Activated T-helper 2 cell treated with anti-CD3 and anti-CD28 coated beads, Interferon-gamma antibody, Interleukin-2, Interleukin-4, amounts not matched to agents 10 μg/mL and 5 μg/mL and 100 μg/mL, durations not matched to agents 14 hours and 24 hours and 36 hours (primary cell): Measurements from ENCODE around the gene RRH. TPM values are rescaled to one million over a fixed set of nuclear protein-coding genes. Genes with fewer than 3 reads are reported as not detected.
A peak's percentile ranks its signal among the peaks of the same experiment; 100 is the strongest.

Source experiments
- DNase-seq: peaks from one replicate; pipeline ENCODE4 v3.0.0; 2021; ENCODE audit warnings: low spot score
- H3K27ac Mint-ChIP-seq: one replicate; pipeline ENCODE4 v1.8.0; 2021; ENCODE audit warnings: mixed read lengths
- H3K27me3 Mint-ChIP-seq: one replicate; pipeline ENCODE4 v1.8.0; 2021; ENCODE audit warnings: low read depth, mixed read lengths
- H3K36me3 Mint-ChIP-seq: one replicate; pipeline ENCODE4 v1.8.0; 2021; ENCODE audit warnings: low read depth, mixed read lengths
- H3K4me1 Mint-ChIP-seq: one replicate; pipeline ENCODE4 v1.8.0; 2021; ENCODE audit warnings: low read depth, mixed read lengths
- H3K4me3 Mint-ChIP-seq: one replicate; pipeline ENCODE4 v1.8.0; 2021; ENCODE audit warnings: low read depth, mild to moderate bottlenecking, moderate library complexity, mixed read lengths
- H3K9me3 Mint-ChIP-seq: one replicate; pipeline ENCODE4 v1.8.0; 2021; ENCODE audit warnings: mixed read lengths
- intact Hi-C: fragments of 100-400 bp; cut with micrococcal nuclease; formaldehyde crosslinking; loops from one replicate; pipeline ENCODE4 v1.15.1; 2023
- total RNA-seq: library from RNA; stranded (reverse); gene quantifications from 2 replicates; pipeline ENCODE4 v1.2.3, GENCODE V29; 2022

Gene RRH
- total RNA-seq, 1 donor from 2014 or later: 0.16 TPM

GRCh38 chr4:109815151-109816081 is 12.4 kb upstream of the RRH start, which contains the start of gene GAR1:
Gene GAR1 (plus strand): TSS chr4:109815762. CDS start chr4:109816165, 403 bp downstream.
- Mint-ChIP-seq H3K9me3 (no peaks in the 10 kb centered on the region), H3K4me1 (peaks cover 43% of the 10 kb centered on the region), H3K27ac (peak within 1 kb of the TSS; percentile 98), H3K36me3 (peaks cover 49% of the 10 kb centered on the region), H3K27me3 (no peaks in the 10 kb centered on the region), H3K4me3 (peak within 1 kb of the TSS; percentile 100)
- intact Hi-C loops: loop anchor here (1.0 to 5.0 kb wide), 9 partner anchors 55 to 1193 kb away; partner anchors contain the start of genes CASP6, MCUB, OSTC and PLA2G12A
- DNase-seq: peak; percentile 89

DNA sequence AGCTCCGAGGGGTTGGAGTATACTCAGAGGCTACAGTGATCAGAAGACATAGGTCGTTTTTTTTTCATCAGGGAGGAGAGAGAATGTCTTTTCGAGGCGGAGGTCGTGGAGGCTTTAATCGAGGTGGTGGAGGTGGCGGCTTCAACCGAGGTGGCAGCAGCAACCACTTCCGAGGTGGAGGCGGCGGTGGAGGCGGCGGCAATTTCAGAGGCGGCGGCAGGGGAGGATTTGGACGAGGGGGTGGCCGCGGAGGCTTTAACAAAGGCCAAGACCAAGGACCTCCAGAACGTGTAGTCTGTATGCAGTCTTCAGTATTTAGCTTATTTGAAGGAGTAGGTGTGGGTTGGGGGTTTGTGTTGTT is 11.7 kb upstream of the RRH start:
- DNase-seq: peak; percentile 48
- intact Hi-C loops: loop anchor here (2.0 to 5.0 kb wide), 3 partner anchors 164 to 1194 kb away; partner anchors contain the start of genes MCUB and RPL34
- Mint-ChIP-seq H3K9me3 (no peaks in the 10 kb centered on the region), H3K4me3 (peak overlapping the region; percentile 100), H3K36me3 (peaks cover 56% of the 10 kb centered on the region), H3K27me3 (no peaks in the 10 kb centered on the region), H3K4me1 (peaks cover 47% of the 10 kb centered on the region), H3K27ac (peak overlapping the region; percentile 98)

DNA sequence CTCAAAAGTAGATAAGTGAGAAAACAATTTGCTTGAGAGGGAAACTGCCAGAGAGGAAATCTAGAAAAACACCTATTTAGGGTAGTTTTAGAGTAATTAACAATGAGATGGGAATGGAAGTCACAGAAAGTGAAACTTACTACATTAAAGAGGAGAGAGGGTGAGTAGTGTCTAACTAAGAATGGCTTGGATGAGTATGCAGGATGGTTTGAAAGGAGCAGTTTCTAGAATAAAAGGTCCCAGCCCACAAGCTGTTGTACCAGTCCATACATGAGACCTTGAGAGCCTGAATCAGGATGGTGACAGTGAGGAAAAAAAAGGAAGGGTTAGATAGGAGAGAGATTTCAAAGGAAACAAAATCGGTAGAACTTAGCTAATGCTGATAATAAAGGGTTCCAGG is 10.9 kb upstream of the RRH start:
- H3K4me3 Mint-ChIP-seq: peak overlapping the region; percentile 100
- no peaks in the 10 kb centered on the region for H3K9me3 Mint-ChIP-seq
- no peak for DNase-seq
- no peaks in the 10 kb centered on the region for H3K27me3 Mint-ChIP-seq
- H3K36me3 Mint-ChIP-seq: peaks cover 64% of the 10 kb centered on the region
- intact Hi-C loops: loop anchor here (2.0 to 5.0 kb wide), 3 partner anchors 165 to 1195 kb away; partner anchors contain the start of genes MCUB and RPL34
- peaks cover 44% of the 10 kb centered on the region for H3K4me1 Mint-ChIP-seq
- peak overlapping the region; percentile 98 for H3K27ac Mint-ChIP-seq

DNA sequence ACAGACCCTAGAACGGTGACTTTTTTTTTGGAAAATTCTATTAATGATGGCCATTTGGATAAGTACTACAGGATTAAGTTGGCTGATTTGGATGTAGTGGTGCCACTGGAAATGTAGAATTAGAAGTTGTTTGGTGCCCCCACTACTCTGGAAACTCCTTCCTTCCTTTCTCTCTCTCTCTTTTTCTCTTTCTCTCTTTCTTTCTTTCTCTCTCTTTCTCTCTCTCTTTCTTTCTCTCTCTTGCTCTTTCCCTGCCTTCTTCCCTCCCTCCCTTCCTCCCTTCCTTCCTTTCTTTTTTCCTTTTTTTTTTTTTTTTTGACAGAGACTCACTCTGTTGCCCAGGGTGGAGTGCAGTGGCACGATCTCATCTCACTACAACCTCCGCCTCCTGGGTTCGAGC is 9.5 kb upstream of the RRH start:
- DNase-seq: no peak
- Mint-ChIP-seq H3K27me3 (no peaks in the 10 kb centered on the region), H3K4me1 (peaks cover 48% of the 10 kb centered on the region), H3K36me3 (peaks cover 74% of the 10 kb centered on the region), H3K4me3 (no peak overlapping the region), H3K27ac (peak overlapping the region; percentile 25), H3K9me3 (no peaks in the 10 kb centered on the region)
- intact Hi-C loops: loop anchor here (5.0 kb wide), 2 partner anchors 166 to 1196 kb away; partner anchors contain the start of gene RPL34

- Mint-ChIP-seq H3K4me1 (peaks cover 44% of the 10 kb centered on the region), H3K4me3 (no peak overlapping the region)
- intact Hi-C loops: no loop called here
Observed at GRCh38 chr4:109820563-109820962, 7.2 kb upstream of the RRH start.

DNA sequence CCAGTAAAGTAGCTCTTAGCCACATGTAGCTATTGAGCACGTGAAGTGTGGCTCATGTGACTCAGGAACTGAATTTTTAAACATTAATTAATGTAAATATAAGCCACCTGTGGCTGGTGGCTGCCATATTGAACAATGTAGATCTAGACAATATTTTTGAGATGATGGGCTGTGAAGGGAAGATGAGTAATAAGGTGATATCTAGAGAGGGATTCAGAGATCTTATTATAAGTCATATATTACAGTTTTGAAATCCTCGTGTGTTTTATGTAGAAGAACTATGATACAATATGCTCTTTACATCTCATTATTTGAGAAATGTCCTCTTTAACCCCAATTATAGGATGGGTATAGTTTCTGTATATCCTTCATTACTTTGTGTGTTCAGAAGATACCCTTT is 6.6 kb upstream of the RRH start:
- Mint-ChIP-seq H3K36me3 (peaks cover 78% of the 10 kb centered on the region), H3K27ac (peak overlapping the region; percentile 50), H3K4me1 (peaks cover 43% of the 10 kb centered on the region), H3K9me3 (no peaks in the 10 kb centered on the region), H3K4me3 (peak overlapping the region; percentile 11), H3K27me3 (no peaks in the 10 kb centered on the region)
- intact Hi-C loops: no loop called here
- no peak for DNase-seq

More at GRCh38 chr4:109820563-109820962, 7.2 kb upstream of the RRH start:
- Mint-ChIP-seq H3K27me3 (no peaks in the 10 kb centered on the region), H3K27ac (peak overlapping the region; percentile 38), H3K36me3 (peaks cover 84% of the 10 kb centered on the region), H3K9me3 (no peaks in the 10 kb centered on the region)
- DNase-seq: no peak

DNA sequence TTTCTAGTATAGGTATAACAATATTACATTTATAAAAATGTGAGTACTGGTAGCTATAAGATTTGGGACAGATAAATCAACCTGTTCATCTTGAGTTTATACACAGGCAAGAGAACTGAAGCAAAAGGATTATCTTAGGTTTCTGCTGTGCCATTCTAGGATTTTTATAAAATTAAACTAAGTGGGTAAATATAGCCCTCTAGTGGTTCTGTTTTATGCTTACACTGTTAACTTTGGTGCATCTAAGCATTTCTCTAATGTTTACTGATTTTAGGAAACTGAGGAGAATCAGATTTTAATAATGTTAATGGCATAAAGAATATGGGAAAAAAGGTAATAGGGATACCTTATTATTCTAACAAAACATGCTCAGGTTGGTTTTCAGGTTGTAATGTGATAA is 1.1 kb upstream of the RRH start:
- no peak overlapping the region for H3K4me3 Mint-ChIP-seq
- intact Hi-C loops: loop anchor here (1.0 kb wide), 1 partner anchor 404 kb away; no protein-coding TSS in a partner anchor
- H3K9me3 Mint-ChIP-seq: no peaks in the 10 kb centered on the region

GRCh38 chr4:109833756-109834155 is 6.0 kb downstream of the RRH start:
- Mint-ChIP-seq H3K4me3 (no peak overlapping the region), H3K27ac (no peak overlapping the region), H3K27me3 (no peaks in the 10 kb centered on the region), H3K9me3 (no peaks in the 10 kb centered on the region), H3K4me1 (no peaks in the 10 kb centered on the region), H3K36me3 (no peaks in the 10 kb centered on the region)
- DNase-seq: no peak
- intact Hi-C loops: no loop called here

More for the DNA sequence above, 1.1 kb upstream of the RRH start:
- no peak overlapping the region for H3K27ac Mint-ChIP-seq
- H3K36me3 Mint-ChIP-seq: peaks cover 24% of the 10 kb centered on the region
- no peak for DNase-seq
- H3K4me1 Mint-ChIP-seq: peaks cover 4% of the 10 kb centered on the region
- H3K27me3 Mint-ChIP-seq: no peaks in the 10 kb centered on the region

- intact Hi-C loops: no loop called here
- Mint-ChIP-seq H3K27me3 (peaks cover 4% of the 10 kb centered on the region), H3K9me3 (no peaks in the 10 kb centered on the region), H3K36me3 (no peaks in the 10 kb centered on the region), H3K4me1 (peaks cover 2% of the 10 kb centered on the region), H3K4me3 (no peak overlapping the region), H3K27ac (no peak overlapping the region)
- no peak for DNase-seq
Observed at GRCh38 chr4:109836985-109837384, 9.2 kb downstream of the RRH start.

DNA sequence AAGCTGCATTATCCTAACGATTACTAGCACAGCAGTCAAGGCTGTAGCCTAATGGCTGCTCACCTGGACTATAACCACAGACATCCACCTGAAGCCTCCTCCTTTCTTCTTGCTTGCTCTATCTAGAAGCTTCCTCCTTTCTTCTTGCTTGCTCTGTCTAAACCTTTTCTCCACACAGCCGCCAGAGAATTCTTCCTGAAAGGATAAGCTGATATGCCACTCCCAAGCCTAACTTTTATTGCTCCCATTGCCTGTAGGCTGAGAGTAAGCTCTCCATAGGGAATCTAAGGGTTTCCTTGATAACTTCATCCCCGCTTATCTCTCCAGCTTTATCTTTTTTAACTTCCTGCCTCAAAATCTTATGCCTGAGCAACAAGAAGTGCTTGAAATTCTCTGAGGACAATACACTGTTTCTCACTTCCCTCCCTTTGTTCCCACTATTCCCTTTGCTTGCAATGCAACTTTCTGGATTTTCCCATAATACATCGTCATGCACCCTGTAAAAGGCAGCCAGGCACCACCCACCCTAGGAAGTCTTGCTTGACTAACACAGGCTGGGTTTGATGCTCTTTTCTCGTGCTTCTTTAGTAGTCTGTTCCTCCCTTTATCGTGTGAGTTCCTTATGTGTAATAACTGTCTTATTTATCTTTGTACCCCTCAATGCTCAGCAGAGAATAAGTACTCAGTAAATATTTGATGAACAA is 18.8 kb downstream of the RRH start:
- peaks cover 10% of the 10 kb centered on the region for H3K27me3 Mint-ChIP-seq
- H3K36me3 Mint-ChIP-seq: no peaks in the 10 kb centered on the region
- H3K27ac Mint-ChIP-seq: no peak overlapping the region
- intact Hi-C loops: no loop called here
- no peak overlapping the region for H3K4me3 Mint-ChIP-seq
- no peaks in the 10 kb centered on the region for H3K4me1 Mint-ChIP-seq
- no peaks in the 10 kb centered on the region for H3K9me3 Mint-ChIP-seq
- DNase-seq: no peak

DNA sequence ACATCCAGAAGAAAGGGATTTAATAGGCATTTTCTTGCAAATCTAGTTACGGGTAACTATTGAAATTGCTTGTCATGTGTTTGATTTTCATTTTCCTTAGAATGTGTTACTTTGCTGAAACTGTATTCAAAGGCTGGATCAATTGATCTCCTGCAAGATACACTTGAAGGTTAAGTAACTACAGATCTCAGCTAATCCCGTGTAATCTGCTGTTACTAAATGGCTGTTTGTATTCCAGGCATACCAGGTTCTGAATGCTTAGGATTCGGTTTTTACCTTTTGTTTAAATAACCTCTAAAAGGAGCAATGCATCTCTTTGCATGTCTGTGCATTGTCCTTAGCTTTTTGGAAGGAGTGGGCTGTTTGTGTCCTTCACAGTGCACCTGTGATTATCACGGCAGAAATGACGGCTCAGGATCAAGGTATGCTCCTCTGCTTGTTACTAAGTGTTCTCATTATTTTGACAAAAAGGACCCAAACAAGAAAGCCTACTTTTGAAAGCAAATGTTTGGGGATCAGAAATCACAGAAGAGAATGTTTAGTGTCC is 20.2 kb downstream of the RRH start, which contains the start of gene LRIT3:
LRIT3 (plus strand) TSS at position 212 of the 547 bp plus-strand sequence; CDS start at position 307, 95 bp downstream.
- no peak within 1 kb of the TSS for H3K27ac Mint-ChIP-seq
- H3K36me3 Mint-ChIP-seq: no peaks in the 10 kb centered on the region
- intact Hi-C loops: no loop called here

DNA sequence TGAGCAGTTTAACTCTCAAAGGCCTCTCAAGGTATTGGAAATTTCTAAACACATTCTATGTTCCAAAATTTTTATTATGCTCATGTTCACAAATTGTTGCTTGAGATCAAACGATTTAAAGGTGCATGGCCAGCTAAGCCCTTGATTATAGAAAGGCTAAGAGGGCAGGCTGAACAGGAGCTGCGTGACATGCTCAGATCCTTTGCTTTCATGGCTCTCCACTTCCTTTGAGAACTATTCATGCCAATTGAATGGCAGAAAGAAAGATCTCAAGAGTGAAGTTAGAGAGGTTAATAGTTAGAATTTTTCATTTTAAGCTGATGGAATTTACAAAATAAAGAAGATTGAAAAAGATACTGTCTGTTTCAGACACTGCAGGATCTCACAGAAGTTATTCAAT is 20.7 kb downstream of the RRH start:
- Mint-ChIP-seq H3K27ac (no peak overlapping the region), H3K9me3 (no peaks in the 10 kb centered on the region), H3K4me3 (no peak overlapping the region), H3K27me3 (peaks cover 10% of the 10 kb centered on the region), H3K4me1 (no peaks in the 10 kb centered on the region), H3K36me3 (no peaks in the 10 kb centered on the region)
- intact Hi-C loops: no loop called here
- DNase-seq: no peak

More for the DNA sequence above, 20.2 kb downstream of the RRH start, which contains the start of gene LRIT3:
- no peak for DNase-seq
- Mint-ChIP-seq H3K4me1 (no peaks in the 10 kb centered on the region), H3K27me3 (peaks cover 10% of the 10 kb centered on the region), H3K9me3 (no peaks in the 10 kb centered on the region), H3K4me3 (no peak within 1 kb of the TSS)
